ENCODE measurements around the gene SH3BGRL3. TPM values are rescaled to one million over a fixed set of nuclear protein-coding genes. Genes with fewer than 3 reads are reported as not detected.
"Not testable (repeated sequence)": the region's sequence is repeated elsewhere in the genome, so short reads cannot be mapped to it uniquely, and the experiment has no call there.

The SH3BGRL3 gene
- 242 TPM for total RNA-seq

DNA sequence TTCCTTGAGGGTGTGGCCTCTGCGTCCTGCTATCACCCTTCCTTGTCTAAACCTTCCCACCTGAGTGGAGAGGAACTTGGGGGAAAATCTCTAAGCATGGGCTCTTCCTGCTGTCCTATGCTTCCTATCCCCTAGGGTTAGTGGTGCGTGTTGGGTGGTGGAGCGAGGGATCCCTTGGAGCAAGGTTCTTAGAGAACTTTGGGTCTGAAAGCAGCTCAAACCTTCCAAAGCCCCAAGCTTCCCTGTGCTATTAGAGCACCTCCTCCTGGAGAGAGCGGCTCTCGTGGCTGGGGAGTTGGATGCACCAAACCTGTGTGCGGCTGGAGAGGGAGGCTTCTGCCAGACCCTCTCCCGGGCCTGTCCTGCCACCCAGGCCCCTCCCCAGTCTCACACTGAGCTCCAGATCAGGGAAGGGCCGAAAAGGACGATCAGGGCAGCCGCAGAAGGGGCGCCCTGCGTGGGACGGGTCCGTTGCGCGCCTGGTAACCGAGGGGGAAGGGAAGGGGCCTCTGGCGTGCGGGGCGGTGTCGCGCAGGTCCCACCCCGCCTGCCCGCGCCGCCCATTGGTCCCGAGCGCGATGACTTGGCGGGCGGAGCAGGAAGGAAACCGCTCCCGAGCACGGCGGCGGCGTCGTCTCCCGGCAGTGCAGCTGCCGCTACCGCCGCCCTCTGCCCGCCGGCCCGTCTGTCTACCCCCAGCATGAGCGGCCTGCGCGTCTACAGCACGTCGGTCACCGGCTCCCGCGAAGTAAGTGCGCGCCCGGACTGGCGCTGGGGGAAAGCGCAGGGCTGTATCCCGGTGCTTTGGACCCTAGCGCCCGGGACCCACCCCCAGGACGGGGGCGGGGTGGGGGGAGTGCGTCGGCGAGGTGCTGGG lies at the start of gene SH3BGRL3:
SH3BGRL3 (plus strand) TSS at position 631 of the 877 bp plus-strand sequence; CDS start at position 701, 70 bp downstream.
- peak; percentile 67 for ATAC-seq

DNA sequence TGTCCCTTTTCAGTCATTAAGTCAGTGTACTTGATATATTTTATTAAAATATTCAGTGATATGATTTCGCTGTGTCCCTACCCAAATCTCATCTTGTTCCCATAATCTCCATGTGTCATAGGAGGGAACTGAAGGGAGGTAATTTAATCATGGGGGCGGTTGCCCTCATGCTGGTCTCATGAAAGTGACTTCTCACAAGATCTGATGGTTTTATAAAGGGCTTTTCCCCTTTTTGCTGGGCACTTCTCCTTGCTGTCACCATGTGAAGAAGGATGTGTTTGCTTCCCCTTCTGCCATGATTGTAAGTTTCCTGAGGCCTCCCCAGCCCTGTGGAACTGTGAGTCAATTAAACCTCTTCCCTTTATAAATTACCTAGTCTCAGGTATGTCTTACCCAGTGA lies 49.2 kb upstream of the SH3BGRL3 start:
- ATAC-seq = not testable (repeated sequence)

- peak; percentile 98 for ATAC-seq
Measured at GRCh38 chr1:26233903-26234643, 45.8 kb upstream of the SH3BGRL3 start, which contains the start of gene CEP85. TSS of gene CEP85 (plus strand) at chr1:26234200. CDS start at chr1:26239784, 5,584 bp downstream.

- ATAC-seq = no peak
Measured at GRCh38 chr1:26234644-26235370, 45.1 kb upstream of the SH3BGRL3 start.

DNA sequence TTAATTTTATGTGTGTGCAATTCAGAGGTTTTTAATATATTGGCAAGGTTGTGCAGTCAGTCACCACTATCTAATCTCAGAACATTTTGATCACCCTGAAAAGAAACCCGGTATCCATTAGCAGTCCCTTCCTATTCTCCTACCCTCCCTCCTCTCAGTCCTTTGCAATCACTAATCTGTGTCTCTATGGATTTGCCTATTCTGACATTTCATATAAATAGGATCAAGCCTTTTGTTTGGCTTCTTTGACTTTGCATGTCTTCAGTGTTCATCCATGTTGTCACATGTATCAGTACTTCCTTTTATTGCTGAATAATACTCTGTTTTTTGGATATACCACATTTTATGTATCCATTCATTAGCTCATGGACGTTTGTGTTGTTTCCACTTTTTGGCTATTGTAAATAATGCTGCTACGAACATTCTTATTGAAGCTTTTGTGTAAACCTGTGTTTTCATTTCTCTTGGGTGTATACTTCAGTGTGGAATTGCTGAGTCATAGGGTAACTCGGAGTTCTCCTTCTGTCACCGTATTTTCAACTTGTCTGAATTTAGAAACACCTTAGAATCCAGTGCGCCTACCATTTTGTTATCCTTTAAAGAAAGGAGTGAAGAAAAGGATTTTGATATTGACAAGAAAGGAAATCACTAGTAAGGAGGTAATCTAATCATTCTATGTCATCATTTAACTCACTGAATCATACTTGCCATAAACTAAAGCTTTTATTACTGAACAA lies 42.5 kb upstream of the SH3BGRL3 start:
- ATAC-seq = no peak

- ATAC-seq = no peak
Measured at GRCh38 chr1:26239936-26240335, 40.0 kb upstream of the SH3BGRL3 start.

DNA sequence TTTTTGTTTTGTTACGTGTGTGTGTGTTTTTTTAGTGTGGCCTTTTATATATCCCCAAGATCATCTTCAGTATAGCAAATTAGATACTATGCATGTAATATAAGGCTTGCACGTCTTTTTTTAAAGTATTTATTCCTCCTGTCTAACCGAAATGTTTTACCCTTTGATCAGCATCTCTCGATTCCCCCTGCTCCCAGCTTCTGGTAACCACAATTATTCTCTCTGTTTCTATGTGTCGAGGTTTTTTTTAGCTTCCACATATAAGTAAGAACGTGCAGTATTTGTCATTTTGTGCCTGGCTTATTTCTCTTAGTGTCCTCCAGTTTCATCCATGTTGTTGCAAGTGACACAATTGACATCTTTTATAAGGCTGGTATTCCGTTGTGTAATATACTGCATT lies 27.2 kb upstream of the SH3BGRL3 start:
- ATAC-seq = no peak

- ATAC-seq = no peak
Measured at GRCh38 chr1:26254404-26254803, 25.5 kb upstream of the SH3BGRL3 start.

DNA sequence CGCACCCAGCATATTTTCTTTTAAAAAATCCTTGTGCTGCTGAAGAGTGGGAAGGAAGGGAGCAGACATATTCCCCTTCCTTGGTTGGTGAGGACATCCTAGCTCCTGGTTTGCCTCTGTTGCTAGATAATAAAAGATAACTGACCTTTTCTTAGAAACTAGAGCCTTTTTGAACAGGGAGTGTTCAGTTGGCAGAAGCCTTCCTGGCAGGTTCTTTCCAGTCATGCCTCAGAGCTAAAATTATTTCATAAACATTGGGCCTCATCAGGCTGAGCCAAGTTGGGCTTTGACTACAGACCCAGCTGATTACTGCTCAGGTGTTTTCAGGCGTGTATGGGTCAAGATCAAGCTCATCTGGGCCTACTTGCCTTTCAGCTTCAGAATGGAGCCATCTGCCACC lies 22.7 kb upstream of the SH3BGRL3 start:
- no peak for ATAC-seq

DNA sequence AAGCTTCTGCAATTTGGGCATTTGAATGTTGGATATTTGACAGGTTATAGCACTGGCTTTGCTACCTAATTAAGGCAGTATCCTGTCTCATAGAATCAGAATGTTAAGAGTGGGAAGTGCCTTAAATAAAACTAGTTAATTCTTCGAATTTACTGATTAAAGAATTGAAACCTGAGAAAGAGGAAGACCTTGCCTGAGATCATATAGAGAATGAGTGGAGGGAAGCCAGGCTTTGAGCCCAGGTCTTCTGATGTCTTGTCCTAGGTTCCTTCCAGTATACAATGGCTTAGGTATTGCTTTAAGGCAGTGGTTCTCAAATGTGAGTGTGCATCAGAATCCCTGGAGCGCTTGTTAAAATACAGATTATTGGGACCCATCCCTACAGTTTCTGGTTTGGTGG lies 20.9 kb upstream of the SH3BGRL3 start:
- ATAC-seq = no peak

GRCh38 chr1:26259578-26259977 lies 20.3 kb upstream of the SH3BGRL3 start:
- ATAC-seq = no peak

DNA sequence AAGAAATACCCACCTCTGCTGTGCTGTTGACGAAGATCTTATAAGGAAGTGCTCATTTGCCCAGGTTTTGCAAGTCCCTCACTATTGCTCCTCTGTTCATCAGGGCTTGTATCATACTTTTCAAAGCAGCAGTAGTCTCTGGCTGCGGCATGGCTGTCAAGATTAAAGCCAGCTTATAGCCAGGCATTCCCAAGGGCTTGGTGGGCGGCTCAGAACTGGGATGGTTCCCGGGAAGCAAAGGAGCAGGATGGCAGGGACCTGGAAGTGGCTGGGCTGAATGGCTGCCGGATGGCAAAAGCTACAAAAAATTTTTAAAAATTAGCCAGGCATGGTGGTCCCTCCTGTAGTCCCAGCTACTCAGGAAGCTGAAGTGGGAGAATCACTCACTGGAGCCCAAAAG lies 16.7 kb upstream of the SH3BGRL3 start:
- ATAC-seq = no peak

DNA sequence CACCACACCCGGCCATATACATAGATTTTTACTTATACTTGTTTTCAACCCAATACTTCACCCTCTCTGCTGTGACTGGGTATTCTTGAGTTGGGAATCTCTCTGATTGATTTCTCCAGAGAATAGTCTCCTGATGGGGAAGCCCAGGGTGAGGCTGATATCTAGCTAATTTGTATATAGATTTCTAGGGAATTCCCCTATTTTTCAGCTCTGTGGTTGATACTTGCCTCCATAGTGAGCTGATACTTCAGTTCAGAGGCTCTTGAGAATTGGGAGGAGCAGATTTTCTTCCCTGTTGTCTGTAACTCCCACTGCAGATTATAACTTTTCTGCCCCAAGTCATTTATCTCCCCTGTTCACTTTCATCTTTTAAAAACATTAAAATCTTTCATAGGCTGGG lies 14.5 kb upstream of the SH3BGRL3 start:
- ATAC-seq = no peak

GRCh38 chr1:26268290-26269197 lies 11.3 kb upstream of the SH3BGRL3 start:
- peak; percentile 33 for ATAC-seq

GRCh38 chr1:26269198-26269550 lies 10.7 kb upstream of the SH3BGRL3 start:
- ATAC-seq = no peak

DNA sequence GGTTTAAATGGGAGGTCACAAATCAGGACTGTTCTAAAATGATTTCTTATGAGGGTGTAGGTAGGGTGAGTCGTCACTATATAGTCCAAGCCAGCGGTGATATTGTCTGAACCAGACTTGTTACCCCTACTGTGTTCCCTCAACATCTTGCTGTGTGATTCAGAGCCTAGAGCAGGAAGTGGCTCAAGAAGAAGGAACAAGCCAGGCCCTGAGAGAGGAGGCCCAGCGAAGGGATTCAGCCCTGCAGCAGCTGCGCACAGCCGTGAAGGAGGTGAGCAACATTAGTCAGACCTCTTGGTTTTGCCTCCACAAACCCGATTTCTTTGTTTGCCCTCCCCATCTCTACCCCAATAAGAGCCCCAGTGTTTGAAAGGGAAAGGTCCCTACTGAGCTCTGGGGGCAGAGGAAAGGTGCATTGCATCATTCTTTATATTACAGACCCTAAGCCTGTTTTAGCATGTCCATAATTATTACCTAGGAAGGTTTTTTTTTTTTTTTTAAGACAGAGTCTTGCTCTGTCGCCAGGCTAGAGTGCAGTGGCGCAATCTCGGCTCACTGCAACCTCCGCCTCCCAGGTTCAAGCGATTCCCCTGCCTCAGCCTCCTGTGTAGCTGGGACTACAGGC lies 5.0 kb upstream of the SH3BGRL3 start:
- peak; percentile 13 for ATAC-seq

DNA sequence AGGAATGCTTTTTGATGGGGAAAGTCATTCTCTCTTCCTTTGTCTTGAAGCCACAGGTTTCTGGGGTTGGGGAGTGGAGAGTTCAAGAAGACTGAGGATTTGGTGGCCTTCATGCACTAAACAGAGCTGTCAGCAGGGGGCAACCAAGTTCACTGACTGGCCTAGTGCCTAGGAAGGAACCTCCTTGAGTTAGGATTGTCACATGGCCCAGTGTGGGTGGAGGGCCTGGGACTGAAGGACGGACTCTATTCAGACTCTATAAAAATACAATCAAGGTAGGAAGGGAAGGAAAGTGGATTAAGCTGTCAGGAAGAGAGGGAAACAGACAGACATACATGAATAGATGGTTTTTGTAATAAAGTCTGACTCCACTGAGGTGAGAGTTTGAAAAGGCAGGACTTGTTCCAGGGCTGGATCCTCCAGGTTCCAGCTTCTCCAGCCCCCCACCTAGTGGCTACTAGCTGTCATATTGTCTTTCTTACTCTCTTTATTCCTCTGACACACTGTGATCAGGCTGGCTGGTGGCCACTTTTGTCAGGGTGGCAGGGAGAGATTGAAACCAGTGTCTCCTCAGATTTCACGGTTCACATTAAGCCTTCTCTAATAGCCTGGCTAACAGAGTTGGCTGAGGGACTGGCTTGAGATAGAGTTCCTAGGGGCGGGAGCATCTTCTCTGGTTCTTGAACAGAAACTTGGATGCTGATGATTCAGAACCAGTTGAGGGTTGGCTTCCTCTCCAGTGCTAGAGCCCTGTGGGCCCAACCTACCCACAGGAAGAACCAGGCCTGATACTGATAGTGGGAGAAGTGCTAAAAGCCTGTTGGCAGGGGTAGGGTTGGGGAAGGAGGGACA lies 4.1 kb upstream of the SH3BGRL3 start:
- ATAC-seq = peak; percentile 74

- no peak for ATAC-seq
Measured at GRCh38 chr1:26276432-26276838, 3.5 kb upstream of the SH3BGRL3 start.

GRCh38 chr1:26277261-26277661 lies 2.6 kb upstream of the SH3BGRL3 start:
- ATAC-seq = no peak

GRCh38 chr1:26277719-26278118 lies 2.2 kb upstream of the SH3BGRL3 start:
- no peak for ATAC-seq
